ENCODE results near the gene PRKCA.

Gene PRKCA

DNA sequence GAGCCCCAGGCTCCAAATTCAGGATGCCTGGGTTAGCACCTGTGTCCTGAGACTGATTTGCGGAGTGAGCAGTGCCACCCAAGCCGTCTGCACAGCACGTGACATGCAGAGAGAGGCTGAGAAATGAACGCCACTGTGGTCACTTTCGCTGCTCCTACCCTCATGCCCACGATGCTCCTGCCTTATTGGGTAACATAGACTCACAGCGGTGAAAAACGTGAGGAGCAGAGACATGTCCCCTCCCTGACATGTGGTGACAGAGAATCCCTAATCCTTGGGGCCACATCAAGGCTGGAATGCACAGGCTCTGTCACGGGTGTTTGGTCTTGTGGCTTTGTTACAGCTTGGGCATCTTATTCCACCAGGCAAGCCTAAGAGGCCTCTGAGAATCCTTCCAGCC, 480.4 kb downstream of the PRKCA start:
- no peak for DNase-seq (ENCODE audit: low read depth in 2 of 3, low spot score in 1 of 3)

DNA sequence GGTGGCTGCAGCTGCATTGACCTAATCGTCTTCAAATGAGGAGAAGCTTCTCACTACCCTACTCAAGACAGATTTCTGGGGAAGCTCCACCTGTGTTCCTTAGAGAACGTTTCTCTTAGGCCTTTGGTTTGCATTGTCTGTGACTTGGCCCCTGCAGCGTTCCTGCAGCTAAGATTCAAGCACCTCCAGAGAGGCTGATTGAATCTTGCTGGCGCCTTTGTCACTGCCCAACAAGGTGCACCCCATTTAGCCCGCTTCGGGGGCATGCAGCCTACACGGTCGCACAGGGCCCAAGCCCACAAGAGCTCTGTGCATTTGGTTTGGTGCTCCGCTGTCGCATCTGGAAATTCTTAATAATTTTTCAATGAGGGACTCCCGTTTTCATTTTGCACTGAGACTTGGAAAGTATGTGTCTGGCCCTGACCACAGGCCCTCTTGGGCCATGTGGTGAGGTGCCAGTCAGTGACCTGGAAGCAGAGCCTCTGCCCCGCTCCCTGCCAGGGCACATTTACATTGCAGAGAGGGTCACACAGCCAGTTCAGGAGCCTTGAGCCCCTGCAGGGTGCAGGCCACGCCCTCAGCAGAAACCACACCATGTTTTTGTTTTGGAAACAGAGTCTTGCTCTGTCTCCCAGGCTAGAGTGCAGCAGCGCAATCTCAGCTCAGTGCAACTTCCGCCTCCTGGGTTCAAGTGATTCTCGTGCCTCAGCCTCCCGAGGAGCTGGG, 481.4 kb downstream of the PRKCA start:
- no peak for DNase-seq (ENCODE audit: low read depth in 2 of 3, low spot score in 1 of 3)

DNA sequence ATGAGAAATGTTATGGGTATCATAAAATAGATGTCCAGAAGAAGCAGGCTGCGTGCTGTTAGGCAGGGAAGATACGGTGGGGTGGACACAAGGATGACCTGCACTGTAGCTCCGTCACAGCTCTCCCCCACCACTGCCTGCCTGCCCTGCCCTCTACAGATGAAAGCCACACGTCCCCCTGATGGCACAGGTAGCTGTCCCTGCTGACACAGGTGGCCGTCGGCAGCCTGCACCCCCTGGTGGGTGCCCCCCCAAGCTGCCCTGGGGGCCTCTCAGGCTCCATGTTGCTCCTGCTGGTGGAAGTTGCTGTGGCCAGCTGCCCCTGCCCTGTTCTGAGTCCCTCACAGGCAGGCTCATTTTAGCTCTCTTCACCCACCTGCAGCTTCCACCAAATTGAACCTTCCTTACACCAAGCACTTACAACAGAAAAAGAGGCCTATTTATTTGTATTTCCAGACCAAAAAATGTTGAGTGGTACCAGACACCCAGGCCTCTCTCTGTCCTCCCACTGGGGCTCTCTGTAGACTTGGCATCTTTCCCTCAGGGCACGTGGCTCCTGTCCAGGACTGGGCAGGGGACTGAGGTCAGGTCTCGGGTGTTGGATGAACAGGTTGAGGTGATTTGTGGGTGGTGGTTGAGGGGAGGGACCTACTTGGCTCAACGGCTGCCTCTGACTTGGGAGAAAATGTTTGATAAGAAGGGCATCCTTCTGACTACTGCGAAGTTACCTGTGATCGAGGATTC, 482.4 kb downstream of the PRKCA start:
- DNase-seq (ENCODE audit: low read depth in 2 of 3, low spot score in 1 of 3), result no peak

DNA sequence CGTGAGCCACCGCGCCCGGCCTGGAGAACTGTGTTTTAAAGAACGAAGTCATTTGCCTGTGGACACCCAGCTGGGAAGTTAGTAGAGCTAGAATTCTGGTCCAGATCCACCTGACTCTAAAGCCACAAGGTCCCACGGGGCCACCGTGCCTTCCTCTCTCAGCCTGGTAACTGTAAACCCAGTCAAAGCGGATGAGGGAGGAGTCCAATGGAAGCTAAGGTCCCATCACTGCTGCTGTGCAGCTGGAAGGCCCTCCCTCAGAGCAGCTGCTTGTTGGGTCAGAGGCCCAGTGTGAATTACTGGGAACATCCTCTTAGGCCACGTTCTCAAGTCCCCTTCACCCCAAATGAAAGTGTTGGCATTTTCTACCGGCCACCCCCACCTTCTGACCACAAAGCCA, 483.7 kb downstream of the PRKCA start:
- DNase-seq (ENCODE audit: low read depth in 2 of 3, low spot score in 1 of 3), result no peak

DNA sequence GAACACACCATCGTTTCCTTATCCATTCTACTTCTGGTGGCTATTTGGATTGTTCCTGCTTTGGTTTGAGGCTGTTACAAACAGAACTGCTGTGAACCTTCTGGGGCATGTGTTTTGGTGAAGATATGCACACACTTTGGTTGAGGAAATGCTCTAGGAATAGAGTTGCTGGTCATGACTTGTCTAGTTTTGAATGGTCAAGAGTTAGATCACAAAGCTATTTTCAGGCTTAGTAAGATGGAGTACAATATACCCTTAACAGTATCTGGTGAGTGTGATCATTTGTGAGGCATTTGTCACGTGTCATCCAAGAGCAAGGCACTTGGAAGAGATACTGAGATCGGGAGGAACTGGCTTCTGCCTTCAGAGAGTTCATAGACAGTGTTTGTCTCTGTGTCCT, 485.5 kb downstream of the PRKCA start:
- no peak for DNase-seq (ENCODE audit: low read depth in 2 of 3, low spot score in 1 of 3)

DNA sequence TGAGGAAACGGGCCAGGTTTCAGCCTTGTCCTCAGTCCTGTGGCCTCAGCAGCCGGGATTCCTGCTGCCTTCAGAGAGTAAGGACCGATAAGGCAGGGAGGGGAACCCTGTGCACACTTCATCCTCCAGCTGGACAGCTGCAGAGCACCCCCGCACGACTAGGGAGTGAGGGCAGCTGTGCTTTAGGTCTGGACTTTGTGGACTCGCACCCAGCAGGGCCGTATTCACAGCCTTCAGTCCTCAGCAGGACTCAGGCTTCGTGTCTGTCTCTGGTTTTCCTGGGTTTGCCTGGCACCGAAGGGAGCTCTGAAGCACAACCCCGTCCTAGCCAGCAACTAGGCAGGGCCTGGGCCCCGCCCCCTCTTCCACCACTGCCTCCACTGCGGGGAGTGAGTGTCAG, 486.7 kb downstream of the PRKCA start:
- DNase-seq (ENCODE audit: low read depth in 2 of 3, low spot score in 1 of 3), result no peak

DNA sequence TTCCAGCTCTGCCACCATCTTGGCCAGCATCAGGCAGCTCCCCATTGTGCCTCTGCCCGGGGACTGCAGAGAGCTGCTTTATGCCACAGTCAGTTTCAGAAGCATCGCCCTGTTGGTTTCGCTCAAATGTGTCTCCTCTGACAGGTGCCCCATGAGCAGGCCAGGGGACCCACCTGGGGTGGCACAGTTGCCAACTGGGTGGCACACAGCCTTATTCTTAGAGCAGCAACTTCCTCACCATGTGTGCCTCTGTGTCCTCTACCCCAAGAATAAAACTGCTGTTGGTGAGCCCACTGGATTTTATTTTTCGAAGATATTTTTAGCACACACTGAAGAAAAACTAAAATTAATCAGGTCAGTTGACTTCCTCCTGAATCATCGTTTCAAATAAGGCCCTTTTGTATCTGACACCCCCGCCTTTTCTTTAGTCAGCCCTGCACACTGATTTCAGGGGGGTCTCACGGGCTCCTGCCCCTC, 487.6 kb downstream of the PRKCA start:
- DNase-seq (ENCODE audit: low read depth in 2 of 3, low spot score in 1 of 3), result no peak

DNA sequence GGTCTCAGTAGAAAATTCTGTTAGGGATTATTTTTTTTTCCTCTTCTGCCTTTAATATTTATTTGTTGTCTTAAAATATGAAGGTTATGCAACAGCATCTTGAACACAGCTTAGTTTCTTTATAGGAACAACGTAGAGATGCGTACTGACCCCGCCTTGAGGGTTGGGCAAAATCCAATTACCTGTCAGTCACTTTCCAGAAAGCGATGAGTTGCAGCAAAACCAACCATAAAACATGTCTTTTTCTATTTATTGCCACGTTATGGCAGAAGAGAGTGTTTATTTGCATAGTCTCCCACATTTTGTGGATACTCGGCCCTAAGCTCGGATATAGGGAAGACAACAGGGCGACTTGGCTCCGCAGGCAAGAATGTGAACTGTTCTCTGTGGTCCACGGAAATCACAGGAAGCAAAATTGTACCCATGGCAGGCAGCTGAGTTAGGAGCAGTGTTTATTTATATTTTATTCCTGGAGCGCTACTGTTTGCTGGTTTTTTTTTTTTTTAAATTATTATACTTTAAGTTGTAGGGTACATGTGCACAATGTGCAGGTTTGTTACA, 488.2 kb downstream of the PRKCA start:
- DNase-seq (ENCODE audit: low read depth in 2 of 3, low spot score in 1 of 3), result no peak

DNA sequence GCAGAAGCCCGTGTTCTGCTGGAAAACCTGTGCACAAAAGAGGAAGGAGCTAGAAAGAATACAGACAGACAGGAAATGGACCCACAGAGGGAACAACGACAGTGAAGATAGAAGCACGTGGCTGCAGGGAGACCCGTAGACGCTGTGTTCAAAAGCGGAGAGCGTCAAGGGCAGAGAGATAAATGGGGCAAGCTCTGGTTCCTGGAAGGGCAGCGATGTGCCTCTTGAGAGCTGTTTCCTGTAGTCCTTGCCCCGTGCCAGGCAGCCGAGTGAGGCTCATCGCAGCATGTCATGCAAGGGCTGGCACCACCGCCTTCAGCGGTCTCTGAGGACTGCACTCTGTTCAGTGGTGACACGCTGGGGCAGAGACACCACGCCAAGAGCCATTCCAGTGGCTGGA, 488.9 kb downstream of the PRKCA start:
- no peak for DNase-seq (ENCODE audit: low read depth in 2 of 3, low spot score in 1 of 3)

DNA sequence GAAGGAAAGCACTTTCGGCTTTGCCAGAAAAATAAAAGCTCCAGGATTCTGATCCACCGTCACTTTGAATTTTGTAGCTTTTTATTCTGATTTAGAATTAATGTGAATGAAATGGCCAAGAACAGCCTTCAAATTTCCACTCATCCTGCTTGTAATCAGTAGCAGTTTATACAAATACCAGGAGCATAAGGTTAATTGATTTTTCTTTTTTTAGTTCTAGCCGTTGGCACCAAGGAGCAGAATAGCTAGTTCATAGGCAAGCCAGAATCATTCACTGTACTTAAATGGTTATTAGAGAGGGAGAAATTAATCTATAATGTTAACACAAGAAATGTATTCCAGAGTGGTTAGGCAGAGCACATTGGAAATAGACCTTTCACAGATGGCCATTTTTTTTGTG, 491.4 kb downstream of the PRKCA start:
- DNase-seq (ENCODE audit: low read depth in 2 of 3, low spot score in 1 of 3), result no peak

DNA sequence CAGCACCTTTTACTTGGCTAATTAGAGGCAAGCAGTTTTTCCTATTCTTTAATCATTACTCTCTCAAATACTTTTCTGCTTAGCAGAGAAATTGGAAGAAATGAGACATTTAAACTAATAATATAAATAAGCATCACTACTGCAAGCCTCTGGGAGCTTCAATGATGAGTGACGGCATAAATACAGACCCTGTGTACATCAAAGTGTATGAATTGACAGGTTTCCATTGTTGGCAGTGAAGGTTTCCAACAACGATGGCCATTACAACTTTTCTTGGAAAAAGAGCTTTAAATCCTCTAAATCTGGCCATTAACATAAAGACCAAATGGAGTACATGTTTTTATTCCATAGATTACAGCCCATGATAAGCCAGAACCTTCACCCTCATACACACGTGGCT, 493.1 kb downstream of the PRKCA start:
- DNase-seq (ENCODE audit: low read depth in 2 of 3, low spot score in 1 of 3), result no peak

DNA sequence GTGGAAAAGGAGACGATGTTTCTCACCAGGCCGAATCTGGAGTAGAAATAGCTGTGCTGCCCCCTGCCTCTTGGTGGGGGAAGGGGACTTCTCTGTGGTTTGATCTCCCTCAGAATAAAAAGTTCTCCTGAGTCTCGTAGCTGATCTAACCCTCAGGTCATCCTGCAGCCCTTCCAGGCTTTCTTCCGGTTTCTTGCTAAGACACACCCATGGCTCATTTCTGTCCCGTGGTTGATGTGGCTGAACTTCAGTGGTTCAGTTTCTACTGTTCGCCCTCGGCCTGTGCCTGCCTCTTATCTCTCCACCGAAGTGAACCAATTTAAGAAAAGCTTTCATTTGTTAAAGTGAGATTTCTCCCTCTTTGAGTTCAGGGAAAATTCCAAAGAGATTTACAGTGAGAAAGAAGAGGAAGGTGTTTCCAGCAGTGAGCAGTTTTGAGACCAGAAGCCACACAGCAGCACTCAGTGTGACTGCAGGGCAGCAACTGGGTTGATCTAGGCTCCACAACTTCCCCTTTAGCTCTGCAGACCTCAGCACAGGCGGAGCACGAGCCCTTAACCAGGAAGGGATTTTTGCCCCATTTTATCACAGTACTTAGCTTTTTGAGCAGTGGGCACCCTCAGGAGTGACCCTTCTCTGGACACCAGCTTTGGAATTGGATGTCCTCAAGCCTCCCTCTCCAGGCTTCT, 497.6 kb downstream of the PRKCA start:
- no peak for DNase-seq (ENCODE audit: low read depth in 2 of 3, low spot score in 1 of 3)

DNA sequence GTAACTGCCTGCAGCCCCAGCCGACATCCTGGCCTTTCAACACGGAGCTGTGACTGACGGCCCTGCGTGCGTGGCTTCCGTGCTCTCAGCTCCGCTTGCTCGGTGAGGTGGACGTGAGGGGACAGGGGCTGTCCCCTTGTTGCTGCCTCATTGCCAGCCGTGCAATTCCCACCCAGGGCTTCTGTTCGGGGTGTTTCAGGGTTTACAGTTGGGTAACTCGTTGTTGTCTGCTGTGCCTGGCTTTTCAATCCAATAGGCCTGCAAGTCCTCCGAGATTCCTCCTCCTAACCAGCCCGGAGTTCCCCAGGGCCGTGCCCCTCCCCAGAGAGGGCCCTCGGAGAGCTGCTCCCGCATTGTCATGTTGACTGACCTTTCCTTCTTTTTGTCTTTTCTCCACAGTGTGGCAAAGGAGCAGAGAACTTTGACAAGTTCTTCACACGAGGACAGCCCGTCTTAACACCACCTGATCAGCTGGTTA, 501.1 kb downstream of the PRKCA start:
- DNase-seq (ENCODE audit: low read depth in 2 of 3, low spot score in 1 of 3), result no peak

DNA sequence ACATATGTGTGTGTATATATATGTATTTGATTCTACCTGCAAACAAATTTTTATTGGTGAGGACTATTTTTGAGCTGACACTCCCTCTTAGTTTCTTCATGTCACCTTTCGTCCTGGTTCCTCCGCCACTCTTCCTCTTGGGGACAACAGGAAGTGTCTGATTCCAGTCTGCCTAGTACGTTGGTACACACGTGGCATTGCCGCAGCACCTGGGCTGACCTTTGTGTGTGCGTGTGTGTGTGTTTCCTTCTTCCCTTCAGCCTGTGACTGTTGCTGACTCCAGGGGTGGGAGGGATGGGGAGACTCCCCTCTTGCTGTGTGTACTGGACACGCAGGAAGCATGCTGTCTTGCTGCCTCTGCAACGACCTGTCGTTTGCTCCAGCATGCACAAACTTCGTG, 503.2 kb downstream of the PRKCA start:
- DNase-seq (ENCODE audit: low read depth in 2 of 3, low spot score in 1 of 3), result no peak

DNA sequence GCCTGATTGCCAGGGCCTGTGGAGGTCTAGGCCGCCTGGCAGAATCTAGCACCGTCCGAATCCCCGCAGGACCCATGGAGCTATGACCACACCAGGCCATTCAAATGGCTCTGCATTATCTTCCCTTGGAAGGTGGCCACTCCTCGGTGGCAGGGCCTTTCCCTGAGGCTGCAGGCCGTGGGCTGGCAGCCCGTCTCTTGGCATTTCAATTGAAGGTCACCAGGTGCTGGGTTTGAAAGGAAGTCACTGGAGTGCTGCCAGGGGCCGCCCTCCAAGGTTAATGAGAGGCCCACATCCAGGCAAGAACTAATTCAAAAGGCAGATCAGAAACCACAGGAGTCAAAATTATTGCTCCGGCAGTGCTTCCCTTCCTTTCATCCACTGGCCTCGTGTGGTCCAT, 504.8 kb downstream of the PRKCA start:
- no peak for DNase-seq (ENCODE audit: low read depth in 2 of 3, low spot score in 1 of 3)

DNA sequence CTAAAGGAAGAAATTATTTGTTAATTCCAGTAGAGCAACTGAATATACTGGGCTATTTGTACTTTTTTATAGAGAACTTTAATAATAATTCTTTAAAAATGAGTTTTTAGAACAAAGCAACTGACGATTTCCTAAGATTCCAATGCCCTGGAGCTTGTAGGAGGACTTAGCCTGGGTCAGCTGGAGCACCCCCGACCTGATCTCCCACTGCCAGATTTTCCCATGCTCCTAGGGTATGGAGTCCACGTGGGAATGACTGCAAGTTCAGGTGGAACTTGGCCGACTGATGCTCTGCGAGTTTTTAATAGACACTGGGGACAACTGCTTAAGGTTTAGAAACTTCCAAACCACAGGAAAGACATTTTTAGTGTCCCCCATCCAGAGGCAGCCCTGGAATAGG, 507.0 kb downstream of the PRKCA start:
- no peak for DNase-seq (ENCODE audit: low read depth in 2 of 3, low spot score in 1 of 3)

DNA sequence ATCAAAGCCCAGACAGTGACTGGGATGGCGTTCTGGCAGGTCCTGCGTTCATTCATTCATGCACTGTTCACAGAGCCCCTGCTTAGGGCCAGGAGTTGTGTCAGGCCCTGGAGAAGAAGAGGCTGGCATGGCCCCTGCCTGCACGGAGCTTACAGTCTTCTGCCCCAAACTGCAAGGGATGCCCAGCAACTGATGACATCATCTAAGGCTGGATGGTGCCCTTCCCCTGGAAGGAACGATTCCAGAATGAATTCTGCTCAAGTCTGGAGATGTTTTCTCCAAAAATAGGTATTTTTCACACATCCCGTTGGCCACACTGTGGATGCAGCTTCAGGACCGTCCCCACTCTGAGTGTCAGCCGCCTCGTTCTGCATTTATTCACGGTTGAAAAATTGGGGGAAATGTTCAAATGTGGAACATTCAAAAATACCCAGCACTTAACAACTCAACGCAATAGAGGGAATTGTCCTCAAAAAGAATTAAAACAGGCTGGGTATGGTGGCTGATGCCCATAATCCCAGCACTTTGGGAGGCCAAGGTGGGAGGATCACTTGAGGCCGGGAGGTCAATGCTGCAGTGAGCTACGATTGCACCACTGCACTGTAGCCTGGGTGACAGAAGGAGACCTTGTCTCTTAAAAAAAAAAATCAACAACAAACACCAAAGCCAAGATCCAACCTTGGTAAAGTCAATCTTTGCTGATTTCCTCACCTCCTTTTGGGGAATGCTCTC, 508.7 kb downstream of the PRKCA start:
- no peak for DNase-seq (ENCODE audit: low read depth in 2 of 3, low spot score in 1 of 3)

DNA sequence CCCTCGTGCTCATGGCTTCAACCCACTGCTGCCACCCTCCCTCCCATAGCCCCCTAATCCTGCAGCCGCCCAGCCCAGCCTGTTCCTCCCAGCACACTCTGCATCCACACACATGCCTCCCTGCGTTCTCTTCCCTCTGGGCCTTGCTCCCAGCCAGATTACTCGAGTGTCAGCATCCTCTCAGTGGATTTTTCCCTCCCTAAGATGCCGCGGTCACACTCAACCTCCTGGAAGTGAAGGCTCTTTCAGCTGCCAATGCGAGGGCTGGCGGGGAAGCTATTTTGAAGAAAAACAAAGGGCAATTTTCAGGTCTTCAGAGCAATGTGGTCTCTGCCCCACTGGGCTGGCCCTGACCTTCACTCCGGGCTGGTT, 509.3 kb downstream of the PRKCA start:
- no peak for DNase-seq (ENCODE audit: low read depth in 2 of 3, low spot score in 1 of 3)

DNA sequence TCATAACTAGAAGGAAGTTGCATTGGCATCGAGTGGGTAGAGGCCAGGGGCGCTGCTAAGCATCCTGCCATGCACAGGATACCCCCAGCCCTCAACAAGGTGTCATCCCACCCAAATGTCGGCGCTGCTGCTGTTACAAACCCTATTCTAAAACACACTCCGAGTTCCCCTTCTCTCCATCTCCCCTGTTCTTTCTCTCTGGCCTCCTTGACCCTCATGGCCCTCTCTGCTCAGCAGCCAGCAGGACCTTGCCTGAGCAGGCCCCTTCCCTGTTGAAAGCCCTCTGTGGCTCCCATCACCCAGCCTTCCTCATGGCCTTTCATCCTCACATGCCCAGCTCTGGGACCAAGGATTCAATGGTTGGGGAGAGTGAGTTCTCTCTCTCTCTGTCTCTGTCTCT, 510.2 kb downstream of the PRKCA start:
- DNase-seq (ENCODE audit: low read depth in 2 of 3, low spot score in 1 of 3), result no peak

DNA sequence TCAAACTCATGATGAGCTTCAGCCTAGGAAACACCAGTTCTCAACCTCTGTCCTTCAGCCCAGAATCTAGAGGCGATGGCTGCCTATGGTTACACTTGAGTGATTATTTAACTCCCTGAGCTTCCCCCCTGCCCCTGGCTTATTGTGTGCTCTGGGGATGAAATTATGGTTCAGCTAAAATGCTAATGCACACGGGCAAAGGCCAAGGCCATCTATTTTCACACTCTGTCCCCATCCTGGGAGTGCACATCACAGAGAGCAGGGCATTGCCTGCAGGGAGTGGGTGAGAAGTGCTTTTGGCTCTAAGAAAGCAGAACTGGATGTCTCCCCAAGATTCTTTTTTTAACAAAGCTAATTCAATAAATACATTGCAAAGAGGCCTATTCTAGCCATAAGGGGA, 510.9 kb downstream of the PRKCA start:
- no peak for DNase-seq (ENCODE audit: low read depth in 2 of 3, low spot score in 1 of 3)

DNA sequence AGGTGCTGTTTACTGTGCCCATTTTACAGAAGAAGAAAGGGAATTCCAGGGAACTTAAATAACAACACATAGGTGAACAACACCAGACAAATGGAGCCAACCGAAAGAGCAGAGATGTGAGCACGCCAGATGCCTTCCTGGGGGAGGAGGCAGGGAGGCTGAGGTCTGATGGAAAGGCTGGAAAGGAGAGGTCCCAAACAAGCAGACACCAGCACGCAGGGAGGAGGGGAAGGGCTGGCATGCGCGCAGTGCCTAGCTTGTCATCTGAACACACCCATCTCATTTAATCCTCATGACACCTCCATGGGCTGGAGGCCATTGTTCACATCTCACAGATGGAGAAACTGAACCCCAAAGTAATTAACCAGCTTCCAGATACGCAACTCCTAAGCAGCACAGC, 511.6 kb downstream of the PRKCA start:
- no peak for DNase-seq (ENCODE audit: low read depth in 2 of 3, low spot score in 1 of 3)

Measured in stimulated activated CD4-positive, alpha-beta T cell treated with anti-CD3 and anti-CD28 coated beads, Interleukin-12 subunit alpha, Interleukin-12 subunit beta, amount 100 ng/mL, for 48 hours (primary cell).